Endothelial cell of umbilical vein (primary cell): ENCODE measurements around the gene ZNRF1. TPM values are rescaled to one million over a fixed set of nuclear protein-coding genes. Genes with fewer than 3 reads are reported as not detected.

Experiments used
- BruUV-seq: library from RNA; stranded (reverse); fragments of 400-500 nt; replicated peaks from 2 replicates; lab custom pipeline; 2021; lab: Mats Ljungman, UMichigan
- CTCF ChIA-PET: fragments of 300-600, 350-600 bp; sonication (Branson Sonifier 250); formaldehyde crosslinking; loops from one replicate; lab custom pipeline; 2021; ENCODE audit warnings: antibody characterized with exemption, inconsistent platforms; lab: Charles Lee
- POLR2A ChIA-PET: fragments of 300-600, 350-600 bp; sonication (Branson Sonifier 250); formaldehyde crosslinking; loops from one replicate; lab custom pipeline; 2021; ENCODE audit warnings: antibody characterized with exemption, inconsistent platforms; lab: Charles Lee
- DNase-seq: peaks from one replicate; pipeline ENCODE4 v3.0.0-alpha.2; 2011; ENCODE audit warnings: low read depth, low spot score
- FAIRE-seq: peaks from 2 replicates; lab custom pipeline; 2011; peaks lifted over from hg19 to GRCh38; lab: Jason Lieb, UNC
- H2AFZ ChIP-seq: 2 replicates; pipeline ENCODE4 v1.6.0; 2012; ENCODE audit warnings: low read depth, low read length, control low read depth, inconsistent platforms
- H3K27ac ChIP-seq: 2 replicates; pipeline ENCODE4 v1.5.1; 2011; ENCODE audit warnings: low read depth, mild to moderate bottlenecking, control low read depth, low read length, moderate library complexity; ENCODE audit not compliant: insufficient read depth
- H3K27me3 ChIP-seq, 2 experiments: 2 replicates each; pipeline versions ENCODE4 v1.6.0 to v1.6.1; 2011; ENCODE audit warnings: low read length in 2 of 2, mixed read lengths in 1 of 2; ENCODE audit not compliant: control insufficient read depth in 2 of 2, insufficient read depth in 2 of 2
- H3K36me3 ChIP-seq, 2 experiments: 2 replicates in 1 of 2; 3 replicates in 1 of 2; pipeline ENCODE4 v1.5.1; 2011; ENCODE audit warnings: low read length in 2 of 2, mild to moderate bottlenecking in 1 of 2, moderate library complexity in 1 of 2; ENCODE audit not compliant: control insufficient read depth in 2 of 2, insufficient read depth in 2 of 2; ENCODE audit errors: extremely low read depth in 1 of 2
- H3K4me1 ChIP-seq: 3 replicates; pipeline ENCODE4 v1.5.1; 2011; ENCODE audit warnings: mild to moderate bottlenecking, low read length; ENCODE audit not compliant: control insufficient read depth, insufficient read depth; ENCODE audit errors: extremely low read depth
- H3K4me2 ChIP-seq: 2 replicates; pipeline ENCODE4 v1.6.1; 2011; ENCODE audit warnings: low read length, control low read depth, mixed read lengths; ENCODE audit not compliant: insufficient read depth
- H3K4me3 ChIP-seq, 3 experiments: fragments of 200-600 bp in 1 of 3; sonication (generic), shearing (Covaris generic) in 1 of 3; replicated peaks in 1 of 3; 2 replicates each; pipeline ENCODE4 v1.5.1; 2011 to 2016; ENCODE audit warnings: control low read depth in 3 of 3, low read length in 3 of 3, mild to moderate bottlenecking in 2 of 3, inconsistent platforms in 1 of 3, low read depth in 1 of 3, moderate library complexity in 1 of 3; ENCODE audit not compliant: insufficient read depth in 1 of 3
- H3K79me2 ChIP-seq: 2 replicates; pipeline ENCODE4 v1.6.0; 2012; ENCODE audit warnings: low read length, inconsistent platforms; ENCODE audit not compliant: control insufficient read depth, insufficient read depth
- H3K9ac ChIP-seq: replicated peaks from 2 replicates; pipeline ENCODE3; 2011; ENCODE audit warnings: low read length, control low read depth; ENCODE audit not compliant: insufficient read depth; ENCODE audit errors: extremely low read depth
- H3K9me1 ChIP-seq: replicated peaks from 3 replicates; pipeline ENCODE4 v1.6.0; 2011; ENCODE audit warnings: mild to moderate bottlenecking, low read length; ENCODE audit not compliant: control insufficient read depth, insufficient read depth; ENCODE audit errors: extremely low read depth
- H3K9me3 ChIP-seq: replicated peaks from 2 replicates; pipeline ENCODE4 v1.5.1; 2012; ENCODE audit warnings: low read length, inconsistent platforms; ENCODE audit not compliant: control insufficient read depth, insufficient read depth
- H4K20me1 ChIP-seq: replicated peaks from 2 replicates; pipeline ENCODE3; 2011; ENCODE audit warnings: mild to moderate bottlenecking, low read length; ENCODE audit not compliant: control insufficient read depth, insufficient read depth; ENCODE audit errors: extremely low read depth
- GATA2 ChIP-seq: IDR thresholded peaks from 2 replicates; pipeline ENCODE4 v1.7.0; 2011; ENCODE audit warnings: low read depth, mild to moderate bottlenecking, moderate library complexity, mixed read lengths, low read length; ENCODE audit not compliant: insufficient read length, insufficient read depth
- POLR2A ChIP-seq: IDR thresholded peaks from 2 replicates; pipeline ENCODE4 v1.6.1; 2012; ENCODE audit warnings: low read depth, mild to moderate bottlenecking, control low read depth, low read length
- POLR2AphosphoS5 ChIP-seq: IDR thresholded peaks from 2 replicates; pipeline ENCODE4 v1.6.1; 2012; ENCODE audit warnings: low read depth, mild to moderate bottlenecking, control low read depth, low read length, moderate library complexity; ENCODE audit not compliant: insufficient read depth
- dilution Hi-C: fragments of 300-500 bp; cut with MboI; formaldehyde crosslinking; loops from one replicate; pipeline ENCODE4 v1.15.0; 2019; ENCODE audit warnings: low sequenced_read_pairs; ENCODE audit not compliant: extremely low pct_ligation_motif_present
- intact Hi-C: fragments of 100-400 bp; cut with micrococcal nuclease; formaldehyde crosslinking; loops from one replicate; pipeline ENCODE4 v1.10.0; 2022
- polyA plus RNA-seq, 4 experiments: library from polyadenylated mRNA; depleted of rRNA in 3 of 4; stranded (reverse) in 3 of 4; unstranded in 1 of 4; fragments of >200 nt; gene quantifications; 2 replicates each; pipeline versions ENCODE4 v1.2.1 to v1.2.3, GENCODE V29; 2011 to 2012; ENCODE audit warnings: missing spikeins in 1 of 4
- total RNA-seq: library from RNA; stranded (reverse); gene quantifications from 2 replicates; pipeline ENCODE4 v1.2.3, GENCODE V29; 2021
- TF ChIP-seq, protein P1 (sequence below): IDR thresholded peaks from 2 replicates; pipeline ENCODE4 v1.6.1; 2011; ENCODE audit not compliant: insufficient read depth, insufficient read length

The ZNRF1 gene
- total and polyA plus RNA-seq, 2 donors (not counting 3 experiments of a cell fraction or from before 2014, with no cell fraction given): 23.7 to 34.9 TPM

DNA sequence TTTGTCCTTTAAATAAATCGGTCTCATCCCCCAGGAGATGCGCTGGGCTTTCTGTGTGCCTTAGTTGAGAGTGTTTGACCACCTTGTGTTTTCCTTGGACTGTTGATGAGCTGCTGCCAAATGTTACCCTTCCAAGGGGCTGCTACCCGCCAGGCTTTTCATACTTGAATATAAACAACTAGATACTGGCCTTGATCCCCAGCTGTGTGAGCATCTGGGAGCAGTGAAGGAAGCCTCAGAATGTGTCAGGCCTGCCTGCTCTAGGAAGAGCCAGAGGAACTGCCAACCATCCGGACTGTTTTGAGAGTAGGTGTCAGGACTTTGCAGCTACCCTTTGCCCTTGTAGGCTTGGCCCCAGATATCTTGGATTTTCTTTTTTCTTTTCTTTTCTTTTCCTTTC is 60.0 kb downstream of the ZNRF1 start:
- ChIA-PET CTCF (interaction anchor here (0.7 kb wide), 1 partner anchor 9 kb away, joined by 3 read pairs; no protein-coding TSS in a partner anchor), POLR2A (no interaction called here)
- H4K20me1 ChIP-seq: no peaks in the 10 kb centered on the region
- no peak overlapping the region for H3K27ac ChIP-seq
- no TSS peak for BruUV-seq
- no peaks in the 10 kb centered on the region for H3K9me3 ChIP-seq
- TF ChIP-seq GATA2 (no peak), POLR2A (no peak), POLR2AphosphoS5 (no peak)
- TF ChIP-seq, protein P1, sequence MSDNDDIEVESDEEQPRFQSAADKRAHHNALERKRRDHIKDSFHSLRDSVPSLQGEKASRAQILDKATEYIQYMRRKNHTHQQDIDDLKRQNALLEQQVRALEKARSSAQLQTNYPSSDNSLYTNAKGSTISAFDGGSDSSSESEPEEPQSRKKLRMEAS: no peak
- H2AFZ ChIP-seq: no peak overlapping the region
- no peaks in the 10 kb centered on the region for H3K36me3 ChIP-seq
- no peak overlapping the region for H3K9ac ChIP-seq
- H3K4me2 ChIP-seq: no peak overlapping the region
- intact Hi-C loops (no loop called here), dilution Hi-C loops (no loop called here)
- FAIRE-seq (no peak), DNase-seq (no peak)
- no peak overlapping the region for H3K4me3 ChIP-seq
- H3K27me3 ChIP-seq: no peaks in the 10 kb centered on the region
- H3K4me1 ChIP-seq: peaks cover 6% of the 10 kb centered on the region
- peaks cover 27% of the 10 kb centered on the region for H3K79me2 ChIP-seq
- no peaks in the 10 kb centered on the region for H3K9me1 ChIP-seq

DNA sequence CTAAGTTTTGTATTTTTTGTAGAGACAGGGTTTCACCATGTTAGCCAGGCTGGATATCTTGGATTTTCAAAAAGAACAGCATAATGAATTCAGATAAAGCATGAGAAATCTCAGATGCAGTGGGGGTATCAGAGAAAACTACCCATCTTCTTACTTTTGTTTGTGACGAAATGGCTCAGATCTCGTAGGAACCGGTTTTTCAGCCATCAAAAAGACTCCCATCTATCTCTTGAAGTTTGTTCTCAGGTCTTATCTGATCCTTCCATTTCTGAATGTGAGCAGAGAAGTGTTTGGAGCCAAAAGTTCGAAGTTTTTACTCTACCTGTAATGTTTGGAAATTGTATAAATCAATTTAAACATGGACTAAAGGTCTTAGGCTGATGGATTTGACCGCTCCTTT is 60.6 kb downstream of the ZNRF1 start:
- intact Hi-C loops: no loop called here
- FAIRE-seq: no peak
- ChIA-PET CTCF (interaction anchor here (1.6 kb wide), 1 partner anchor 28 kb away, joined by 3 read pairs; no protein-coding TSS in a partner anchor), POLR2A (no interaction called here)
- no TSS peak for BruUV-seq
- no peaks in the 10 kb centered on the region for H4K20me1 ChIP-seq
- no peak overlapping the region for H3K9ac ChIP-seq
- H3K27ac ChIP-seq: no peak overlapping the region
- H3K4me2 ChIP-seq: no peak overlapping the region
- H3K36me3 ChIP-seq: no peaks in the 10 kb centered on the region
- H3K9me3 ChIP-seq: no peaks in the 10 kb centered on the region
- TF ChIP-seq POLR2AphosphoS5: no peak
- TF ChIP-seq POLR2A: no peak
- dilution Hi-C loops: no loop called here
- no peak overlapping the region for H3K4me3 ChIP-seq
- H3K4me1 ChIP-seq: peaks cover under 1% of the 10 kb centered on the region
- no peaks in the 10 kb centered on the region for H3K9me1 ChIP-seq
- H2AFZ ChIP-seq: no peak overlapping the region
- H3K79me2 ChIP-seq: peaks cover 23% of the 10 kb centered on the region
- H3K27me3 ChIP-seq: no peaks in the 10 kb centered on the region
- no peak for DNase-seq
